Esophagus muscularis mucosa (tissue), 4 donors: ENCODE data around the gene GPR17. TPM values are rescaled to one million over a fixed set of nuclear protein-coding genes. Genes with fewer than 3 reads are reported as not detected.

ENCODE experiments used
- DNase-seq: peaks from one replicate; pipeline ENCODE4 v3.0.0-alpha.2; 2017; ENCODE audit errors: extremely low spot score
- H3K27ac ChIP-seq, 4 donors: fragments of 200-600 bp; sonication (generic); replicated peaks in 1 of 4; 1 replicate in 3 of 4; 2 replicates in 1 of 4; pipeline ENCODE4 v1.5.1; 2016 to 2019; ENCODE audit warnings: mild to moderate bottlenecking in 1 of 4
- H3K27me3 ChIP-seq, 4 donors: fragments of 200-600 bp; sonication (generic); one replicate each; pipeline versions ENCODE4 v1.5.1 to v1.6.0; 2016 to 2019
- H3K36me3 ChIP-seq, 4 donors: fragments of 200-600 bp; sonication (generic); one replicate each; pipeline ENCODE4 v1.5.1; 2016 to 2019
- H3K4me1 ChIP-seq, 4 donors: fragments of 200-600 bp; sonication (generic); one replicate each; pipeline ENCODE4 v1.5.1; 2016 to 2019
- H3K4me3 ChIP-seq, 4 donors: fragments of 200-600 bp; sonication (generic); 1 replicate in 2 of 4; 2 replicates in 2 of 4; pipeline ENCODE4 v1.5.1; 2016 to 2019; ENCODE audit warnings: mild to moderate bottlenecking in 4 of 4, moderate library complexity in 1 of 4
- H3K9me3 ChIP-seq, 4 donors: fragments of 200-600 bp; sonication (generic); 1 replicate in 3 of 4; 2 replicates in 1 of 4; pipeline ENCODE4 v1.5.1; 2016 to 2019
- CTCF ChIP-seq, 3 experiments: fragments of 200-600 bp in 2 of 3; fragments of 450-650 bp in 1 of 3; sonication (generic) in 2 of 3; IDR thresholded peaks; one replicate each; pipeline ENCODE4 v1.5.1; 2017 to 2019; ENCODE audit warnings: antibody characterized with exemption in 3 of 3, mild to moderate bottlenecking in 2 of 3, moderate library complexity in 1 of 3
- EP300 ChIP-seq: sonication (generic); formaldehyde crosslinking; IDR thresholded peaks from one replicate; pipeline ENCODE4 v1.6.1; 2017; ENCODE audit warnings: antibody characterized with exemption
- POLR2A ChIP-seq: fragments of 450-650 bp; IDR thresholded peaks from one replicate; pipeline ENCODE4 v1.6.1; 2017; ENCODE audit warnings: antibody characterized with exemption, moderate library complexity, mild to moderate bottlenecking, low read depth
- POLR2AphosphoS5 ChIP-seq, 2 donors: sonication (generic); formaldehyde crosslinking; IDR thresholded peaks; one replicate each; pipeline ENCODE4 v1.6.1; 2017; ENCODE audit warnings: antibody characterized with exemption in 2 of 2
- WGBS: methylation state at CpG from one replicate; pipeline ENCODE4 v1.1.5; 2018; 5-methylcytosine and 5-hydroxymethylcytosine counted together
- intact Hi-C: fragments of 100-400 bp; cut with DNase I; formaldehyde crosslinking; loops from one replicate; pipeline ENCODE4 v1.15.1; 2023
- total RNA-seq, 4 donors: library from RNA; depleted of rRNA; stranded (reverse); fragments of >200 nt; gene quantifications; one replicate each; pipeline versions ENCODE4 v1.1.0 to v1.2.1, GENCODE V29; 2016

The GPR17 gene
- total RNA-seq, 4 donors from 2014 or later = 0.40 TPM; not detected in 3

GRCh38 chr2:127641846-127642507, 4.0 kb upstream of the GPR17 start:
- TF ChIP-seq POLR2AphosphoS5 (IDR thresholded peaks at IDR 0.05) = no peak
- TF ChIP-seq EP300 = no peak
- no peak for TF ChIP-seq POLR2A
- no peak for TF ChIP-seq CTCF (IDR thresholded peaks at IDR 0.05)
- Histone ChIP-seq H3K27ac (peak overlapping the region; percentile 58 to 84 (median 80)), H3K9me3 (no peaks in the 10 kb centered on the region), H3K4me3 (no peak overlapping the region), H3K36me3 (peaks cover 23 to 87% (median 60%) of the 10 kb centered on the region in 4 donors), H3K4me1 (peaks cover 90 to 100% (median 99%) of the 10 kb centered on the region in 4 donors), H3K27me3 (no peaks in the 10 kb centered on the region)
- WGBS = 53% methylated on average over 16 of the region's 25 CpGs
- intact Hi-C loops = no loop called here
- DNase-seq = no peak

- Histone ChIP-seq H3K4me3 (no peak overlapping the region), H3K27ac (peak overlapping the region; percentile 58 to 84 (median 80)), H3K9me3 (no peaks in the 10 kb centered on the region), H3K27me3 (no peaks in the 10 kb centered on the region), H3K36me3 (peaks cover 23 to 89% (median 62%) of the 10 kb centered on the region in 4 donors), H3K4me1 (peaks cover 90 to 100% (median 99%) of the 10 kb centered on the region in 4 donors)
- WGBS = 40% methylated on average over 5 of the region's 17 CpGs
- intact Hi-C loops = no loop called here
- DNase-seq = no peak
- TF ChIP-seq POLR2A (no peak), POLR2AphosphoS5 (IDR thresholded peaks at IDR 0.05) (no peak), EP300 (no peak), CTCF (IDR thresholded peaks at IDR 0.05) (no peak)
Observed at GRCh38 chr2:127642706-127643438, 3.1 kb upstream of the GPR17 start.

GRCh38 chr2:127643439-127644065, 2.4 kb upstream of the GPR17 start:
- 79% methylated on average over 11 of the region's 15 CpGs for WGBS
- H3K4me3 ChIP-seq = no peak overlapping the region
- H3K27me3 ChIP-seq = no peaks in the 10 kb centered on the region
- DNase-seq = no peak
- TF ChIP-seq CTCF (IDR thresholded peaks at IDR 0.05) (no peak), POLR2AphosphoS5 (IDR thresholded peaks at IDR 0.05) (no peak), EP300 (no peak), POLR2A (no peak)
- intact Hi-C loops = no loop called here
- no peaks in the 10 kb centered on the region for H3K9me3 ChIP-seq
- H3K4me1 ChIP-seq = peaks cover 90 to 100% (median 99%) of the 10 kb centered on the region in 4 donors
- peak overlapping the region; percentile 58 to 84 (median 80) for H3K27ac ChIP-seq
- H3K36me3 ChIP-seq = peaks cover 22 to 86% (median 63%) of the 10 kb centered on the region in 4 donors

GRCh38 chr2:127644066-127645025, 1.6 kb upstream of the GPR17 start:
- Histone ChIP-seq H3K36me3 (peaks cover 18 to 80% (median 57%) of the 10 kb centered on the region in 4 donors), H3K9me3 (no peaks in the 10 kb centered on the region), H3K4me1 (peaks cover 90 to 99% (median 98%) of the 10 kb centered on the region in 4 donors), H3K4me3 (no peak overlapping the region), H3K27me3 (no peaks in the 10 kb centered on the region), H3K27ac (peak overlapping the region; percentile 58 to 84 (median 80))
- 77% methylated on average over 12 of the region's 19 CpGs for WGBS
- no peak for DNase-seq
- TF ChIP-seq EP300 (no peak), POLR2A (no peak), CTCF (IDR thresholded peaks at IDR 0.05) (peak in 1 of 3 experiments; percentile 28), POLR2AphosphoS5 (IDR thresholded peaks at IDR 0.05) (no peak)
- intact Hi-C loops = loop anchor here (5.0 kb wide), 1 partner anchor 38 kb away; no protein-coding TSS in a partner anchor
